ENCODE measurements around the gene PELI2.

GRCh38 chr14:56195223-56195622 lies 77.0 kb downstream of the PELI2 start:
- TF ChIP-seq CTCF (IDR thresholded peaks at IDR 0.05; ENCODE audit: poor library complexity): no peak
- TF ChIP-seq EZH2 (IDR thresholded peaks at IDR 0.05; ENCODE audit: borderline replicate concordance): no peak

All from hepatocyte (in vitro differentiated cells).